Cardiac atrium fibroblast (primary cell): ENCODE results near the gene C9orf78. TPM values are rescaled to one million over a fixed set of nuclear protein-coding genes. Genes with fewer than 3 reads are reported as not detected.

ENCODE experiments used
- total RNA-seq: library from RNA; depleted of rRNA; stranded (reverse); fragments of >200 nt; gene quantifications from 2 replicates; pipeline ENCODE4 v1.2.3, GENCODE V29; 2015

Gene C9orf78, protein sequence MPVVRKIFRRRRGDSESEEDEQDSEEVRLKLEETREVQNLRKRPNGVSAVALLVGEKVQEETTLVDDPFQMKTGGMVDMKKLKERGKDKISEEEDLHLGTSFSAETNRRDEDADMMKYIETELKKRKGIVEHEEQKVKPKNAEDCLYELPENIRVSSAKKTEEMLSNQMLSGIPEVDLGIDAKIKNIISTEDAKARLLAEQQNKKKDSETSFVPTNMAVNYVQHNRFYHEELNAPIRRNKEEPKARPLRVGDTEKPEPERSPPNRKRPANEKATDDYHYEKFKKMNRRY
- 22.4 and 31.4 TPM in 2 replicates for total RNA-seq

DNA sequence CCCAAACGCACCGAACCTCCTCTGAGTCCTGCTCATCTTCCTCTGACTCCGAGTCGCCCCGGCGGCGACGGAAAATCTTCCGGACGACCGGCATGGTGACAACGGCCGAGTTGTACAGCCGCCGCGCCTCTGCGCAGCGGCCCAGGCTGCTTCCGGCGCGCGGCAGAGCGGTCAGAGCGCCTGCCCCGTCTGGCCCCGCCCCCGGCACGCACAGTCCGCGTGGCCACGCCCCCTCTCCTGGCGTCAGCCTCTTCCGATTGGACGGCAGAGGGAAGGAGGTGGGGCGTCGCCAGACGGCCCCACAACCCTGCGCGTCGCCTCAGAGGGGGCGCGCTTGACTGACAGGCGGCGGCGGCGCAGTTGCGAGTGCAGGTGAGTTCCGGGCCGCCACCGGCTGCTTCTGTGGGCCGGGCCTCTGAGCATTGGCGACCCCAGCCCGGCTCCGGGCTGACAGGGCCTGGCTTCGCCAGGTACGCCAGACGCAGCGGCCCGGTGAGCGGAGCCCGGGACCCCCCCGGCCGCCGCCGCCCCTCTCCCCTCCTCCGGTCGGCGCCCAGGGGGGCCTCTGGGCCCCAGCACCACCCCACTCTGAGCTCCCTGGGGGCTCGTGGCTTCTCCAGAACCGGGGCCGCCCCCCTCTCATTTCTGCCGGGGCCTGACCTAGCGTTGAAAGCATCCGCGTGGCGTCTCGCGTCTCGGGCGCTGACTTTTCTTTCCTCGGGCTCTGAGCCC is at the start of gene C9orf78, which contains the start of gene USP20:
Gene C9orf78 (minus strand): TSS at position 148 of the 732 bp plus-strand sequence. CDS start 54 bp downstream, at position 94.
Gene USP20 (plus strand): TSS at position 331 of the 732 bp plus-strand sequence. CDS start 17,098 bp downstream, outside the sequence.

DNA sequence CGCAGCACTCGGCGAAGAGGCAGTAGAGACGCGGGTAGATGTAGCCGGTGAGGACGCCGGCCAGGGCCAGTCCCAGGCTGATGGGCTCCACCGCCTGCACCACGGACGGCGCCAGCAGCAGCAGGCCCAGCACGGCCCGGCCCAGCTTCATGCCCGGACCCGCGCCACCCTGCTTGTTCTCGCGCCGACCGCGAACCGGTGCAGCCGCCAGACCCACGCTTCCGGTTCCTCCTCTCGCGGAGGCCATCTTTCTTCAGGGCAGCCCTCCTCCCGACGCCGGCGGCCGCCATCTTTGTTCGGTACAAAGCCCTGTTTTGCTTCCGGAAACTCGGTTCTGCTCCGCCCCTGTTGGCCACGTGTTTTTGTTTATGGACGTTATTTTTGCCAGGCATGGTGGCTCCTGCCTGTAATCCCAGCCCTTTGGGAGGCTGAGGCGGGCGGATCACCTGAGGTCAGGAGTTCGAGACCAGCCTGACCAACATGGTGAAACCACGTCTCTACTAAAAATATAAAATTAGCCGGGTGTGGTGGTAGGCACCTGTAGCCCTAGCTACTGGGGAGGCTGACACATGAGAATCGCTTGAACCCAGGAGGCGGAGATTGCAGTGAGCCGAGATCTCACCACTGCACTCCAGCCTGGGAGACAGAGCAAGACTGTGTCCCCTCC is 11.0 kb downstream of the C9orf78 start, which contains the start of gene TOR1A:
Gene TOR1A (minus strand): TSS at position 202 of the 667 bp plus-strand sequence. CDS start 51 bp downstream, at position 151.

DNA sequence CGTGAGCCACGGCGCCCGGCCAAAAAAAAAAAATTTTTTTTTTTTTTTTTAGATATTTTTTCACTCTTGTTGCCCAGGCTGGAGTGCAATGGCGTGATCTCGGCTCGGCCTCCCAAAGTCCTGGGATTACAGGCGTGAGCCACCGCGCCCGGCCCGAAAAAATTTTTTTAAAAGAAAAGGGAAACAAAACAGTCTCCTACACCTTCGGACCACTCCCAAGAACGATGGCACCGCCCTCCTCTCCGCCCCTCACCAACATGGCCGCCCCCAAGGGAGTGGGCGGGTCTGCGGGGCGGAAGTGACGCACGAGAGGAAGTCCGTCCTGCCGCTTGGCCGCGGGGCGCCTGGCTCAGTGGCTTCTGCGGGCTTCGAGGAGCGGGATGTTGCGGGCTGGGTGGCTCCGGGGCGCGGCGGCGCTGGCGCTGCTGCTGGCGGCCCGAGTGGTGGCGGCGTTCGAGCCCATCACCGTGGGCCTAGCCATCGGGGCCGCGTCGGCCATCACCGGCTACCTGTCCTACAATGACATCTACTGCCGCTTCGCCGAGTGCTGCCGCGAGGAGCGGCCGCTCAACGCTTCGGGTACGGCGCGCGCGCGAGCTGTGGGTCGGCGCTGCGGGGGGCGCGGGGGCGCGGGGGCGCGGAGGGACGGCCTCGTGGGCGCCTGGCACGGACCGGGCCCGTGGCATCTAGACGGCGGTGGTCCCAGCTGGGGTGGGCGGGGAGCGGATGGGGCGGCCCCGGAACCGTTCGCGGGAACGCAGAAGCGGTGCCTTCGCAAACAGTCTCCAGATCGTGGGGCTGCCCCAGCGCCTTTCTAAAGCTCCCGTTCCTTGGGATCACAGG is 32.0 kb downstream of the C9orf78 start, which contains the start of gene TOR1B:
Gene TOR1B (plus strand): TSS at position 352 of the 843 bp plus-strand sequence. CDS start 29 bp downstream, at position 381.

Other genes starting within 250 kb of the C9orf78 start
- gene C9orf50, start 214.2 kb downstream of the C9orf78 start, total RNA-seq, result not detected in 2 replicates
- 27.9 and 30.7 TPM in 2 replicates for gene NTMT1, start 209.1 kb downstream of the C9orf78 start, total RNA-seq
- 20.1 and 20.6 TPM in 2 replicates for gene ASB6, start 193.1 kb downstream of the C9orf78 start, total RNA-seq
- gene PRRX2, start 169.6 kb downstream of the C9orf78 start, total RNA-seq, result 2.2 and 8.3 TPM in 2 replicates
- 1.1 and 2.1 TPM in 2 replicates for gene PTGES, start 82.2 kb downstream of the C9orf78 start, total RNA-seq
- gene TOR1B, start 32.1 kb downstream of the C9orf78 start, total RNA-seq, result 20.0 and 34.0 TPM in 2 replicates
- gene TOR1A, start 11.1 kb downstream of the C9orf78 start, total RNA-seq, result 37.7 and 57.2 TPM in 2 replicates
- gene USP20, start 183 bp upstream of the C9orf78 start, total RNA-seq, result 9.4 and 14.3 TPM in 2 replicates
- gene FNBP1, start 207.9 kb upstream of the C9orf78 start, total RNA-seq, result 26.9 and 29.8 TPM in 2 replicates
- gene GPR107, start 218.6 kb upstream of the C9orf78 start, total RNA-seq, result 20.9 and 31.6 TPM in 2 replicates